Erythroblast (primary cell): ENCODE measurements around the gene SMIM38.
"Not testable (repeated sequence)": the region's sequence is repeated elsewhere in the genome, so short reads cannot be mapped to it uniquely, and the experiment has no call there.

Experiments
- DNase-seq, 2 experiments: peaks; one replicate each; lab custom pipeline; 2025; lab: John Stamatoyannopoulos, UW
- GATA1 ChIP-seq: IDR thresholded peaks from 2 replicates; pipeline ENCODE4 v1.6.1; 2011; ENCODE audit warnings: low read depth, mild to moderate bottlenecking, control low read depth, low read length, moderate library complexity
- POLR2A ChIP-seq: IDR thresholded peaks from 2 replicates; pipeline ENCODE4 v1.6.1; 2011; ENCODE audit warnings: mild to moderate bottlenecking, low read length

SMIM38 gene

GRCh38 chr11:69140635-69141034 lies 15.1 kb upstream of the SMIM38 start:
- DNase-seq = no peak
- TF ChIP-seq POLR2A = no peak

DNA sequence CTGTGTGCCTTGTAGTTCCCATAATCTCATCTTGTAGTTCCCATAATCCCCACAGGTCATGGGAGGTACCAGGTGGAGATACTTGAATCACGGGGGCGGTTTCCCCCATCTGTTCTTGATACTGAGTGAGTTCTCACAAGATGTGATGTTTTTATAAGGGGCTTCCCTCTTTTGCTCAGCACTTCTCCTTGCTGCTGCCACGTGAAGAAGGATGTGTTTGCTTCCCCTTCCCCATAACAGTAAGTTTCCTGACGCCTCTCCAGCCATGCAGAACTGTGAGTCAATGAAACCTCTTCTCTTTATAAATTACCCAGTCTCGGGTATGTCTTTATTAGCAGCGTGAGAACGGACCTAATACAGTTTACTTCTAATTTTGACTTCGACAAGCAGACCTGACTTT lies 14.0 kb upstream of the SMIM38 start:
- TF ChIP-seq POLR2A (no peak), GATA1 (no peak)
- no peak for DNase-seq

DNA sequence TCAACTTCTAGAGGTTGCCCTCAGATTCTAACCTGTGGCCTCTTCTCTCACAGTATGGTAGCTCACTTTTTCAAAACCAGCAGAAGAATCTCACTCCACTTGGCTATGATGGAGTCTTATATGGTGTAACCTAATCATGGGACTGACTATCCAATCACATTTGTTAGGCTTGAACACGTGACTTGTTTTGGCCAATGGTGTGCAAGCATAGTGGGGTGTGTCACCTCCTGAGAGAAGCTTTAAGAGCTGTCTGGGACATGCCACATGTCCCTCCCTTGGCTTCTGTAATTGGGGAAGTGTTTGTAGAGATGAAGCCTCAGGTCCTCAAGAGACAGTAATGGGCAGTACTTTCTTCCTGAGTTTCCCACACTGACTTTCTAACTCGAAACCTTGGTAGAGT lies 12.8 kb upstream of the SMIM38 start:
- DNase-seq = no peak
- TF ChIP-seq GATA1 (no peak), POLR2A (no peak)

GRCh38 chr11:69144316-69145049 lies 11.3 kb upstream of the SMIM38 start:
- no peak for DNase-seq

GRCh38 chr11:69145050-69145380 lies 10.7 kb upstream of the SMIM38 start:
- no peak for TF ChIP-seq POLR2A
- TF ChIP-seq GATA1 = no peak
- no peak for DNase-seq

More at GRCh38 chr11:69144316-69145049, 11.3 kb upstream of the SMIM38 start:
- TF ChIP-seq GATA1 = no peak

DNA sequence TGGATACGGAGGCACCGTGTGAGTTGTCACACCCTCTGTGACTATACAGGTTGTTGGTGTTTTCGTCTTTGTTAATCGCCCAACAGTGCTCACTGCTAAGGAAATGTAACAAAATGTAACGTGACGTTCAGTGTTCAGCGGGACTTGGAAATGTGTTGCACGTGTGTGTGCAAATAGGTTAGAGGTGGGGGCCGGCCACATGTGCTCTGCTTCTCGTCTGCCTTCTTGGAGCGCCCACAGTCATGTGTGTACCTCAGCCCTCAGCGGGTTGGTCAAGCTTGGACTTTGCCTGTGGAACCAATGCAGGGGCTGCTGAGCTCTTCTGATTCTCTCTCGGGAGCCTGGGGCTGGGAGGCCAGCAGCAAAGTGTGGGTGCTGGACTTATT lies 7.4 kb upstream of the SMIM38 start:
- TF ChIP-seq POLR2A (no peak), GATA1 (no peak)
- DNase-seq = no peak

DNA sequence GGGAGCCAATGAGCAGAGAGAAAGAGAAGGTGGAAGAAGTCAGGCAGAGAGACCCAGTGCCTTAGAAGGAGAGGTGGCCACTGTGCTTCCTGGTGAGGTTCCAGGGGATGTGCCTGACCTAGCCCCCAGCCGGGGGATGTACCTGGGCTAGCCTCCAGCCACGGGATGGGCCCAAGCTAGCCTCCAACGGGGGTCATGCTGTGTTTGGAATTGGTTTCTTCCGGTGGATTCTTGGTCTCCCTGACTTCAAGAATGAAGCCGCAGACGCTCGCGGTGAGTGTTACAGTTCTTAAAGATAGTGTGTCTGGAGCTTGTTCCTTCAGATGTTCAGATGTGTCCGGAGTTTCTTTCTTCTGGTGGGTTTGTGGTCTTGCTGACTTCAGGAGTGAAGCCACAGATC lies 6.9 kb upstream of the SMIM38 start:
- no peak for TF ChIP-seq GATA1
- no peak for TF ChIP-seq POLR2A
- no peak for DNase-seq

DNA sequence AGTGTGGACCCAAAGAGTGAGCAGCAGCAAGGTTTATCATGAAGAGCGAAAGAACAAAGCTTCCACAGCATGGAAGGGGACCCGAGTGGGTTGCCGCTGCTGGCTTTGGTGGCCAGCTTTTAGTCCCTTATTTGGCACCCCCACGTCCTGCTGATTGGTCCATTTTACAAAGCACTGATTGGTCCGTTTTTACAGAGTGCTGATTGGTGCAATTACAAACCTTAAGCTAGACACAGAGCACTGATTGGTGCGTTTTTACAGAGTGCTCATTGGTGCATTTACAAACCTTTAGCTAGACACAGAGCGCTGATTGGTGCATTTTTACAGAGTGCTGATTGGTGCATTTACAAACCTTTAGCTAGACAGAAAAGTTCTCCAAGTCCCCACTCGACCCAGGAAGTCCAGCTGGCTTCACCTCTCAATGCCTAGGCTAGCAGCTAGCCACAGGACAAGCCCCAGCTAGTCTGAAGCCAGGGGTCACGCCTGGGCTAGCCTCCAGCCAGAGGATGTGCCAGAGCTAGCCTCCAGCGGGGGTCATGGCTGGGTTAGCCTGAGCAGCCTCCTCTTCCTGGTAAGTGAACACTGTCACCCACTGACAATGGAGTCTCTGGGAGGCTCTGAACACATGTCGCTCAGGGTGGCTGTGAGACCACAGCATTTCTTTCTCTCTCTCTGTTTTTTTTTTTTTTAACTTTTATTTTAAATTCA lies 6.2 kb upstream of the SMIM38 start:
- DNase-seq = not testable (repeated sequence)

GRCh38 chr11:69150175-69150574 lies 5.6 kb upstream of the SMIM38 start:
- DNase-seq = no peak
- TF ChIP-seq GATA1 (no peak), POLR2A (no peak)

DNA sequence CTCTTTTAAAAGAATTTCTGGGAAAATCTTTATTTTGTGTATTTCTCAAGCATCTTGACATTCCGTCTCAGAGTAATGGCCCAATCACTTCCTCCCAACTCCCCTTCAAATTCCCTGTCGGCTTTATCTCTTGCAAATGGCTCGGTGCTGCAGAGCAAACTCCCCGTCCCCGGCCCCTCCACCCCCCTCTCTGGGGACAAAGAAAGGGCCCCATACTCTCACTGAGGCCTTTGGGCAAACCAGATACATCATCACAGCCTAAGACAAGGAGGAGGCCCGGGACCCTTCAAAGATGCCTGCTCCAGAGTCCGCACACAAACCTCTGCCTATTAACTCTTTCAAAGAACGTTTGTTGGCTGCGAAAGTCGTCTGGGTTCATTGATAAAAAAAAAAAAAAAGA lies 3.9 kb upstream of the SMIM38 start:
- TF ChIP-seq POLR2A = no peak
- no peak for TF ChIP-seq GATA1
- DNase-seq = no peak

DNA sequence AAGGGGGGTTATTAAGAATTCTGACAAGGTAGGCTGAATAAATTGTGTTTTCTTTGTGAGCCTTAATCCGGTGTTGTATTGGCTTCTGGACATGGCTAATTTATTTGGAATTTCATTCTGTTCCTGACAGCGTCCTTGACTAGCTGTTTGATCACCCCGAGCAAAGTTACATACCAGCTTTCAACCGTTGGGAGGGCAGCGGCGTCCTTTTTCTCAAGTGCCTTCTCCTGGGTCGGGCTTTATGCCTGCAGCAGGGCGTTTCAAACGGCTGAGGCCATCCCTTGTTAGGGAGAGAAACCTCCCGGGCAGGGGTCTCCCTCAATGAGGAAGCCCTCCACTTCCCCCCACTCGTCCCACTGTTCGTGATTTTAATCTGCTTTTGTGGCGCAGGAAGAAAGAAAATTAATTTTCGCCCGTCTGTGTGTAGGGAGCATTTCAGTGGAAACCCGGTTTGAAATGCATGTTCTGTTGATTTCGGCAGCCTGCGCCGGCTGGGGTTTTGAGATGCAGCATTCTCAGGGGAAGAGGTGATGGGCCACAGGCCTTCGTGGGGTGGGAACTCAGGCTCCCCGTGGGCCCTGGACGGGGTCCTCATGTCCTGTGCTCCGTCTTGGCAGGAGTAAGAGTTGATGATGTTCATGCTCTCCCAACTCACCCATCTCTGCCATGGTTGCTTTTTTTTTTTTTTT lies 2.9 kb upstream of the SMIM38 start:
- no peak for DNase-seq
- TF ChIP-seq POLR2A = no peak
- no peak for TF ChIP-seq GATA1

DNA sequence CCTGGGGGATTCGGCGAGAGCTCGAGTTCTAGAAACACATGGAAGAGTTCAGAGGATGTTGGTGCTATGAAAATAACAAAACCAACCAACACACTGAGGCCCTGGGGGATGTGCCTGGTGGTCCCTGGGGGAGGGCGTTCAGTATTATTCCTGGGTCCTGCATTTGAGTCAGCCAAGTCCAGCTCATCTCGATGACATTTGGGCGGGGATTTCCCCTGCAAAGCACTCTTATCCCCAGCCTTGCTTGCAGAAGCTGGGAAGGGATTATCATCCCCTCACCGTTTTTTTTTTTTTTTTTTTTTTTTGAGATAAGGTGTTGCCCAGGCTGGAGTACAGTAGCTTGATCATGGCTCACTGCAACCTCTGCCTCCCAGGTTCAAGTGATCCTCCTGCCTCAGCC lies 2.1 kb upstream of the SMIM38 start:
- DNase-seq = peak; percentile 5 to 41
- TF ChIP-seq GATA1 (no peak), POLR2A (no peak)

GRCh38 chr11:69154211-69154913 lies 1.4 kb upstream of the SMIM38 start:
- no peak for DNase-seq
- TF ChIP-seq POLR2A = no peak
- TF ChIP-seq GATA1 = no peak

DNA sequence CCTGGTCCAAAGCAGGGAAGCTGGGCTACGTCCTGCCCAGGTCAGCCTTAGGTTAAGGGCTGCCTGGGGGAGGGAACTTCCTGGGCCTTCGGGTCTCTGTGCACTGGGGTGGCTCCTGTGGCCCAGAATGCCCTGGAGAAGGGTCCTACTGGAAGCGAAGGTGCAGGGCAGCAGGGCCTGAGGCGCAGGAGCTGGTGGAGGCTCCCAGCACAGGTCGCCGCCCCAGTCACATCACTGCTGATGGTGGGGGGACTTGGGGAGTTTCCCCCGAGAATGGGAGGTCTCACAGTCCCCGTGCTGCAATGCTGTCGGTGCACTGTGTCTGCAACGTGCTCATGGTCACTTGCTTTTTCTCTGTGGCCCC lies 815 bp upstream of the SMIM38 start:
- no peak for TF ChIP-seq POLR2A
- TF ChIP-seq GATA1 = no peak
- no peak for DNase-seq
